GM18507 (cell line): ENCODE data around the gene TTC28.

Experiments
- DNase-seq: peaks from one replicate; pipeline ENCODE4 v3.0.0; 2011; ENCODE audit warnings: low read depth; ENCODE audit not compliant: insufficient read length; ENCODE audit errors: extremely low spot score
- FAIRE-seq: peaks from 2 replicates; lab custom pipeline; 2011; peaks lifted over from hg19 to GRCh38; lab: Jason Lieb, UNC

TTC28 gene

GRCh38 chr22:28426346-28427132 lies 253.1 kb downstream of the TTC28 start:
- DNase-seq (no peak), FAIRE-seq (no peak)

- FAIRE-seq (no peak), DNase-seq (no peak)
Measured at GRCh38 chr22:28425211-28425610, 254.4 kb downstream of the TTC28 start.

- FAIRE-seq (no peak), DNase-seq (no peak)
Measured at GRCh38 chr22:28424427-28425080, 255.1 kb downstream of the TTC28 start.

- DNase-seq = no peak
- no peak for FAIRE-seq
Measured at GRCh38 chr22:28419919-28420318, 259.7 kb downstream of the TTC28 start.

GRCh38 chr22:28418008-28418407 lies 261.6 kb downstream of the TTC28 start:
- no peak for FAIRE-seq

GRCh38 chr22:28417431-28417830 lies 262.2 kb downstream of the TTC28 start:
- DNase-seq = no peak
- no peak for FAIRE-seq

More at GRCh38 chr22:28418008-28418407, 261.6 kb downstream of the TTC28 start:
- no peak for DNase-seq

GRCh38 chr22:28414913-28415312 lies 264.7 kb downstream of the TTC28 start:
- FAIRE-seq (no peak), DNase-seq (no peak)

GRCh38 chr22:28413612-28414399 lies 265.8 kb downstream of the TTC28 start:
- FAIRE-seq = no peak
- no peak for DNase-seq

GRCh38 chr22:28412109-28412508 lies 267.5 kb downstream of the TTC28 start:
- FAIRE-seq (no peak), DNase-seq (no peak)

- FAIRE-seq (no peak), DNase-seq (no peak)
Measured at GRCh38 chr22:28411125-28411524, 268.5 kb downstream of the TTC28 start.

- DNase-seq (no peak), FAIRE-seq (no peak)
Measured at GRCh38 chr22:28410050-28410816, 269.4 kb downstream of the TTC28 start.

- no peak for FAIRE-seq
- no peak for DNase-seq
Measured at GRCh38 chr22:28408709-28409108, 270.9 kb downstream of the TTC28 start.

GRCh38 chr22:28407645-28408044 lies 272.0 kb downstream of the TTC28 start:
- DNase-seq = no peak
- no peak for FAIRE-seq

- FAIRE-seq (no peak), DNase-seq (no peak)
Measured at GRCh38 chr22:28406246-28406645, 273.4 kb downstream of the TTC28 start.

- FAIRE-seq = no peak
Measured at GRCh38 chr22:28405588-28405987, 274.1 kb downstream of the TTC28 start.

GRCh38 chr22:28402539-28402938 lies 277.1 kb downstream of the TTC28 start:
- no peak for FAIRE-seq
- DNase-seq = no peak

More at GRCh38 chr22:28405588-28405987, 274.1 kb downstream of the TTC28 start:
- no peak for DNase-seq

- FAIRE-seq (no peak), DNase-seq (no peak)
Measured at GRCh38 chr22:28402060-28402459, 277.6 kb downstream of the TTC28 start.

GRCh38 chr22:28398981-28399380 lies 280.7 kb downstream of the TTC28 start:
- DNase-seq = no peak
- no peak for FAIRE-seq

- no peak for FAIRE-seq
- no peak for DNase-seq
Measured at GRCh38 chr22:28398355-28398754, 281.3 kb downstream of the TTC28 start.

GRCh38 chr22:28397306-28397705 lies 282.3 kb downstream of the TTC28 start:
- DNase-seq = no peak
- no peak for FAIRE-seq
